CD4-positive, alpha-beta T cell treated with Interleukin-15 for 4 hours (primary cell): ENCODE measurements around the gene CCDC17.
A peak's percentile ranks its signal among the peaks of the same experiment; 100 is the strongest.

ENCODE experiments used
- DNase-seq: peaks from one replicate; pipeline ENCODE4 v3.0.0-alpha.2; 2020; ENCODE audit warnings: low spot score

The CCDC17 gene

DNA sequence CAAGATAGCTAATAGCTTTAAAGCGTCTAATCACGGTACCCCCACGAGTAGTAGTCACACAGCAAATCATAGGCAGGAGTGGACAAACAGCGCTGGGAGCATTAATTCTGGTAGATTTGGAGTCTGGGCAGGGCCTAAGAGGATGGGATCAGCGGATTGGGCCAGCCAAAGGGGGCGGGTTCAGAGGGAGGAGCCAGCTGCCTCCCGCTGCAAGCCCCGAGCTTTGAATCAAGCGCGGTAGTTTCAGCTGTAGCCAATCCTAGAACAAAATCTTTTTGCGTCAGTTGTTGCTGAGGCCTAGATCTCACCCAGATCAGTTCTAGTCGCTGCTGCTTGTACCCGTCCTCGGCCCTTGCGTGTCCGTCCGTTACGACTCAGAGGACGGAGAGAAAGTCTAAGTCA is 40.6 kb downstream of the CCDC17 start:
- peak; percentile 96 for DNase-seq

DNA sequence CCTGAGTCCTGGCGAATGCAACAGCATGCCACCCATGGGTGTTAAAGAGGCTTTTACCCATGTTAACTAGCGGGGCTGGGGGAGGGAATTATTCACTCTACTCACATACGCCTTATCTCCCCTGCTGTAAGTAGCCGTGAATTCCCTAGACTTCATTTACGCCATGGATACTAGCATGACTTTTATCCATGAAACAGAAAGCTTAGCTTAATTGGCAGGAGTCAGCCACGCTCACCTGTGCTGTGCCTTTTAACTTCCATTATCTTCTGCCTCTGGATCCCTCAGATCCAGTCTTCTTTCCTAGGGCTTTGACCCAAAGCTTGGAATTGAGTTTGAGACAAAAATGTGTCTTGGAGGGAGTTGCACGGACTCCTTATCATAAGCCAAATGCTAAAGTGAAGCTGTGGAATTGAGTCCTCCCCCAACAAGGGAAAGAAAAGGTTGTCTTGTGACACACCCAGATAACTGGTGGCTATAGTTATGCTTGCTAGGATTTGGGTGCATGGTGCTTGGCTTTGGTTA is 49.7 kb downstream of the CCDC17 start:
- no peak for DNase-seq

DNA sequence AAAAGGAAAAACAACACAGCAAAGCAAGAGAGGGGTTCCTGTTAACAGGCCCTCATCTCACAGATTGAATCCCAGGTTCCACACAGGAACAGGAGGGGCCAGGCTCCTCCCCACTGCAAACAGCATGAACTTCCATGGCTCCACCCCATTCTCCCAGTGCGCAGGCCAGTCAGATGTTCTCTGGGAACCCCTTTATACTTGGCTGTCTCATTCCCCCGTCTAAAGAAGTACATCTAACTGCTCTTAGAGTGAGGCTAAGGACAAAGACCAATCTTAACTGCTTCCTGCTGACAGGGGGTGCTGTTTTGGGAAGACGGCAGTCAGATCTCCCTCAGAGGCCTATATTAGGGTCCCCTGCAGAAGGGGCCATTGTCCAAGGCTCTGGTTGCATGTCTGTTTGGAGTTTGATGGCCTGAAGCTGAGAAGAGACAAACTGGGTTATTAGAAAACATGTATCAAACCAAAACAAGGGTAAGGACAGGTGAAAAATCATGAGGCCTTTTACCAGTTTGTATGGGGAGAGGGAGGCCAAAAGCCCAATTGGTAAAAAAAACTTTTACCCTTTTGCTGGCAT is 50.5 kb downstream of the CCDC17 start:
- DNase-seq: no peak

DNA sequence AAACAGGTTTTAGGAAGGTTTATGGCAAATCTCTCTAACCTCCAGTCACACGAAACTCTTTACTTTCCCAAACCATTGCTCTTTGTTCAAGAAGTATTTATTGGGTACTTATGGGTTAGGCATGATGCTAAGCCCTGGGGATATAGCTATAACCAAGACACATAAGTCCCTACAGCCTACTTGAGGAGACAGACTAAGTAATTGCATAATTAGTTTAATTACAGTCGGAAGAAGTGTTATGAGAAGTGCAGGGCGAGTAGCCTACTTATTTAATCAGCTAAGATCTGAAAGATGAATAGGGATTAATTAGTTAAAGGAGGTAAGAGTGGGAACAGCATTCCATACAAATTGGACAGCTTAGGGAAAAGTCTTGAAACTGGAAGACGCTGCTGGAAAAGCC is 53.2 kb downstream of the CCDC17 start:
- DNase-seq: no peak
